Osteocyte (in vitro differentiated cells): ENCODE results near the gene EEF1AKMT1. TPM values are rescaled to one million over a fixed set of nuclear protein-coding genes. Genes with fewer than 3 reads are reported as not detected.

ENCODE experiments used
- DNase-seq: peaks from one replicate; pipeline ENCODE4 v3.0.0; 2021; ENCODE audit warnings: mixed read lengths; ENCODE audit not compliant: unreplicated experiment; ENCODE audit errors: extremely low spot score
- H3K27ac Mint-ChIP-seq: one replicate; pipeline ENCODE4 v1.8.0; 2021; ENCODE audit warnings: mild to moderate bottlenecking, mixed read lengths; ENCODE audit not compliant: unreplicated experiment
- H3K27me3 Mint-ChIP-seq: one replicate; pipeline ENCODE4 v1.8.0; 2021; ENCODE audit warnings: mixed read lengths; ENCODE audit not compliant: unreplicated experiment
- H3K36me3 Mint-ChIP-seq: one replicate; pipeline ENCODE4 v1.8.0; 2021; ENCODE audit warnings: mixed read lengths; ENCODE audit not compliant: unreplicated experiment
- H3K4me1 Mint-ChIP-seq: one replicate; pipeline ENCODE4 v1.8.0; 2021; ENCODE audit warnings: mixed read lengths; ENCODE audit not compliant: unreplicated experiment
- H3K4me3 Mint-ChIP-seq: one replicate; pipeline ENCODE4 v1.8.0; 2021; ENCODE audit warnings: mild to moderate bottlenecking, moderate library complexity, mixed read lengths; ENCODE audit not compliant: unreplicated experiment
- H3K9me3 Mint-ChIP-seq: one replicate; pipeline ENCODE4 v1.8.0; 2021; ENCODE audit warnings: mixed read lengths; ENCODE audit not compliant: unreplicated experiment
- total RNA-seq: library from RNA; stranded (reverse); gene quantifications from 2 replicates; pipeline ENCODE4 v1.2.1, GENCODE V29; 2021
- TF ChIP-seq, protein P1 (sequence below): fragments of 200-600 bp; sonication (generic); IDR thresholded peaks from 2 replicates; pipeline ENCODE4 v1.5.0; 2021; ENCODE audit warnings: antibody characterized with exemption, mild to moderate bottlenecking, moderate library complexity

The EEF1AKMT1 gene
- total RNA-seq, 1 donor from 2014 or later, result 10.8 TPM

DNA sequence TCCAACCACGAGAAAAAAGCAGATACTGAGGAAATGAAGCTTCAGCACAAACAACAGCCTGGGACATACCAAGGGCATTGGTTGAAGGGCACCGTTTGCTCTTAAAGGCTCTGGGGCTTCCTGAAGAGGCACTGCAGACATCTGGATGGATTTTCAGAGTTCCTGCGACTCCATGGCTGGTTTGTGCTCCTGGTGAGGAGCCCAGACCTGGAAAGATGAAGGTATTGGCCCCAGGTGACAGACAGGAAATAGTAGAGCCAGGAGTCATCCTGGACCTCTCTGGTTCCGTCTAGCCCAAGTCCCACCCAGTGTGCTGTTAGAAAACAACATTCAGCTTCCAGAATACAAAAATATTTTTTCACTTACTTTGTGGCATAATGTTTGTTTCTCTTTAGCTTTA is 64.0 kb downstream of the EEF1AKMT1 start:
- peaks cover 51% of the 10 kb centered on the region for H3K4me1 Mint-ChIP-seq
- no peaks in the 10 kb centered on the region for H3K36me3 Mint-ChIP-seq
- TF ChIP-seq, protein P1, sequence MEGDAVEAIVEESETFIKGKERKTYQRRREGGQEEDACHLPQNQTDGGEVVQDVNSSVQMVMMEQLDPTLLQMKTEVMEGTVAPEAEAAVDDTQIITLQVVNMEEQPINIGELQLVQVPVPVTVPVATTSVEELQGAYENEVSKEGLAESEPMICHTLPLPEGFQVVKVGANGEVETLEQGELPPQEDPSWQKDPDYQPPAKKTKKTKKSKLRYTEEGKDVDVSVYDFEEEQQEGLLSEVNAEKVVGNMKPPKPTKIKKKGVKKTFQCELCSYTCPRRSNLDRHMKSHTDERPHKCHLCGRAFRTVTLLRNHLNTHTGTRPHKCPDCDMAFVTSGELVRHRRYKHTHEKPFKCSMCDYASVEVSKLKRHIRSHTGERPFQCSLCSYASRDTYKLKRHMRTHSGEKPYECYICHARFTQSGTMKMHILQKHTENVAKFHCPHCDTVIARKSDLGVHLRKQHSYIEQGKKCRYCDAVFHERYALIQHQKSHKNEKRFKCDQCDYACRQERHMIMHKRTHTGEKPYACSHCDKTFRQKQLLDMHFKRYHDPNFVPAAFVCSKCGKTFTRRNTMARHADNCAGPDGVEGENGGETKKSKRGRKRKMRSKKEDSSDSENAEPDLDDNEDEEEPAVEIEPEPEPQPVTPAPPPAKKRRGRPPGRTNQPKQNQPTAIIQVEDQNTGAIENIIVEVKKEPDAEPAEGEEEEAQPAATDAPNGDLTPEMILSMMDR, result no peak
- H3K4me3 Mint-ChIP-seq, result no peak overlapping the region
- no peaks in the 10 kb centered on the region for H3K27me3 Mint-ChIP-seq
- DNase-seq, result no peak
- H3K27ac Mint-ChIP-seq, result peak overlapping the region; percentile 79
- no peaks in the 10 kb centered on the region for H3K9me3 Mint-ChIP-seq

DNA sequence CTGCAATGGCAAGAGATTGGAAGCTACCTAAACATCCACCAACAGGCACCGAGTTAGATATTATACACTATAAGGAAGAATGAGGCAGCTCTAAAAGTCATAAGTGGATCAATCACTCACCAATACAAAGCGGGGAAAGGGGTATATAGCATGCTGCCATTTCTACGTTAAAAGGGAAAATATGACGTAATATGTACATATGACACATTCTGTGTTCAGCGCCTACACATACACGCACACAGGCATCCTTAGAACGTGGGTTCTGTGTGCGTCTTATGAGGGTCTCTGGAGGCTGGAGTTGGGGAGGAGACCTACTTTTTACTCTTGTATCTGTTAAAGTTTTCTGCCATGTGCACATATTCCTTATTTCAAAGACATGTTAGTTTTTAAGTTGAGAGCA is 64.4 kb downstream of the EEF1AKMT1 start:
- DNase-seq, result no peak
- Mint-ChIP-seq H3K4me3 (no peak overlapping the region), H3K27me3 (no peaks in the 10 kb centered on the region), H3K4me1 (peaks cover 49% of the 10 kb centered on the region), H3K27ac (peak overlapping the region; percentile 79), H3K36me3 (no peaks in the 10 kb centered on the region), H3K9me3 (no peaks in the 10 kb centered on the region)
- TF ChIP-seq, protein P1, result no peak

DNA sequence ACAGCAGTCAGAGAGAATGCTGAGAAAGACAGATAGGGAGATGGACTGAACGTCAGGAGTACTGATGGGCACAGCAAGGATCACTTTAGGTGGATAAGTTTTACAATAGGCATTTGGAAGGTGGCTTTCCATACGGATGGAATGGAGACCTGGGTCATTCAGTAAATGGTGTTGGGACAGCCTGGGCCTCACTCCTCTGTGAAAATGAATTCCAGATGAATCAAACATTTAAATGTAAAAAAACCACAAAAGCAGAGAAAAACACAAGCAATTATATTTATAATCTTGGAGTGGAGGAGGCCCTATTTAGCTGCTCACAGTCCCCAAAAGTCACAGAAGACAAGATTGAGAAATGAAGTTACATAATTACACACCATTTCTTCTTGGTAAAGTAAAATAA is 65.5 kb downstream of the EEF1AKMT1 start:
- Mint-ChIP-seq H3K4me3 (no peak overlapping the region), H3K27me3 (no peaks in the 10 kb centered on the region), H3K36me3 (no peaks in the 10 kb centered on the region), H3K4me1 (peaks cover 38% of the 10 kb centered on the region), H3K27ac (peak overlapping the region; percentile 79), H3K9me3 (no peaks in the 10 kb centered on the region)
- DNase-seq, result no peak
- TF ChIP-seq, protein P1, result no peak

DNA sequence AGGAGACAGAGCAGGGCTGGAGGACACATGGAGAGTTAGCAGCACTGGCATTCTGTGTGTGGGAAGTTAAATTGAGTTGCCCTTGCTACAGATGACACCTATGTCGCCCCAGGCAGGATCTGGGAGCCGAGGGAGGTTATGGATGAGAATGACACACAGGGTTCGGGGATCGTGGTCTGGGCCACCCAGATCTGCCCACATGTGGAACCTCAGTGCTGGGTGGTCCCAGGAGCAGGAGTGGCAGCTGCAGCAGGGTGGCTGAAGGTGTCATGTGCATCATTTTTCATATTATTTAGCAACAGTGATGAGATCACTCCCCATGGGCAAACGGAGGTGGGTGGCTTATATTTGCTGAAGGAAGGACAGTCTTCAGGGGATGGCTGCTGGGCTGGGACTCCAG is 67.1 kb downstream of the EEF1AKMT1 start:
- Mint-ChIP-seq H3K27ac (no peak overlapping the region), H3K4me1 (peaks cover 36% of the 10 kb centered on the region), H3K4me3 (no peak overlapping the region), H3K9me3 (no peaks in the 10 kb centered on the region), H3K36me3 (no peaks in the 10 kb centered on the region), H3K27me3 (no peaks in the 10 kb centered on the region)
- TF ChIP-seq, protein P1, result no peak
- no peak for DNase-seq

DNA sequence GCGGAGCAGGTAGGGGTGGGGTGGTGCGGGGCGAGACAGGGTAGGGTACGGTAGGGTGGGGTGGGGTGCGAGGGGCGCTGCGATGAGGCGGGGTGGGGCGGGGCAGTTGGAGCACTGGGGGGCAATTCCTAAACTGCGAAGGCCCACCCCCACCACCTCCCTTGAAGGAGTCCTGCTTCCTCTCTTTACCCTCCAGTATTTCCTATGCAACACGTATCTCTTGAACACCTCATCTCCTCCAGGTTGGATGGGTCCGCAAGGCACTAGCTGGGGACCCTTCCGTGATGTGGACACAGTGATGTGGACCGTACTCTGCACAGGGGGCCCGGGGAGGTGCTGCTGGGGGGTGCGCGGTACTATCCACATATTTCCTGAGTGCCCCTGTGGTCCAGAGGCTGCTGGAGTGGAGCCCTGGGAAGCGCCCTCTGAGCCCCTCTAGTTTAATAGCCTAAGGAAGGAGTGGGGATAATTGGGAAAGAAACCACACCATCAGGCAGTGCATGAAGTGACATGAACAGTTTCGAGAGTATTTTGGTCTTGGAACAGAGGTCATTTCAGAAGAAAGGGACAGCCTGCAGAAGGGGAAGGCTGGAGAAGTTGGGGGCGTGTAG is 69.2 kb downstream of the EEF1AKMT1 start:
- no peak for DNase-seq
- TF ChIP-seq, protein P1, result no peak
- Mint-ChIP-seq H3K27ac (peak overlapping the region; percentile 31), H3K4me3 (peak overlapping the region; percentile 74), H3K9me3 (peaks cover 3% of the 10 kb centered on the region), H3K36me3 (peaks cover 2% of the 10 kb centered on the region), H3K27me3 (no peaks in the 10 kb centered on the region), H3K4me1 (peaks cover 38% of the 10 kb centered on the region)
